GM10266 (cell line): Measurements from ENCODE around the gene MYD88.

Source experiments
- DNase-seq: peaks from one replicate; pipeline ENCODE4 v3.0.0; 2012; ENCODE audit errors: extremely low spot score
- TF ChIP-seq, protein P1 (sequence below): IDR thresholded peaks from 2 replicates; pipeline ENCODE4 v1.5.1; 2012; ENCODE audit warnings: mild to moderate bottlenecking, low read depth; ENCODE audit not compliant: control insufficient read depth, insufficient read depth; ENCODE audit errors: missing control alignments

Gene MYD88

DNA sequence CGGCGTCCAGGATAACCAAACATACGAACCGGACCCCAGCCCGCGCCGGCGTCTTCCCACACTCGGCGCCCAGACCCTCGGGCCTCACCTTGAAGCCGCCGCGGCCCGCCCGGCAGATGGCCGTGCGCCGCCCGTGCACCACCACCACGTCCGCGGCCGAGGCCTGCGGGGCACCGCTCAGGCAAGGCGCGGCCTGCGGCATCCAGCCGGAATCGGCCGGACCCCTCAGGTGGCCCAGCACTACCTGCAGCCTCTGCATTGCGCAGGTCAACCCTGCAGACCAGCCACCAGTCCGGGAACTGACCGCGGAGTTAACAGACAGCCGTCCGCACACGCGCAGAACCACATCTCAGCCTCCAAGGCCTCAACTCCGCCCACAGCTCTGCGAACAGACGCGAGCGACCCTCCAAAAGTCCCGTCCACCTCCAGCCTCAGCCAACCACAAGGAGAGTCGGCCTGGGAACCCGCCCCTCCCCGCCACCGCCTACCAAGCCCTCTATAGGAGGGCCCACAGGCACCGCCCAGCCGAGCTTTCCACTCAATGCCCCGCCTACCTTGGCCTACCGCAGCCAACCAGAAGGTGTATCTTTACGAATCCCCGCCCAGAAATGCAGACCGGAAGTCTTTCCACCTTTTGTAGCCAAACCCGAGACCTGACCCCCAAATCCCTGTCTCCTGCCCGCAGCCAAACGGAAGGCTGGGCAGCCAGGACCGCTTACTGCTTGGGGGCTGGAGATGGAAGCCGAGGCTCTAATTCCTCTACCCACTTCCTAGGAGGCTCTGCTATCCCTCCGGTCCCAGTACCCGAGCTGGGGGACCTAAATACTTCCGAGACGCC lies 1.5 kb upstream of the MYD88 start, which contains the start of gene ACAA1:
ACAA1 (minus strand) TSS at position 351 of the 838 bp plus-strand sequence; CDS start at position 259, 92 bp downstream.
- TF ChIP-seq, protein P1, sequence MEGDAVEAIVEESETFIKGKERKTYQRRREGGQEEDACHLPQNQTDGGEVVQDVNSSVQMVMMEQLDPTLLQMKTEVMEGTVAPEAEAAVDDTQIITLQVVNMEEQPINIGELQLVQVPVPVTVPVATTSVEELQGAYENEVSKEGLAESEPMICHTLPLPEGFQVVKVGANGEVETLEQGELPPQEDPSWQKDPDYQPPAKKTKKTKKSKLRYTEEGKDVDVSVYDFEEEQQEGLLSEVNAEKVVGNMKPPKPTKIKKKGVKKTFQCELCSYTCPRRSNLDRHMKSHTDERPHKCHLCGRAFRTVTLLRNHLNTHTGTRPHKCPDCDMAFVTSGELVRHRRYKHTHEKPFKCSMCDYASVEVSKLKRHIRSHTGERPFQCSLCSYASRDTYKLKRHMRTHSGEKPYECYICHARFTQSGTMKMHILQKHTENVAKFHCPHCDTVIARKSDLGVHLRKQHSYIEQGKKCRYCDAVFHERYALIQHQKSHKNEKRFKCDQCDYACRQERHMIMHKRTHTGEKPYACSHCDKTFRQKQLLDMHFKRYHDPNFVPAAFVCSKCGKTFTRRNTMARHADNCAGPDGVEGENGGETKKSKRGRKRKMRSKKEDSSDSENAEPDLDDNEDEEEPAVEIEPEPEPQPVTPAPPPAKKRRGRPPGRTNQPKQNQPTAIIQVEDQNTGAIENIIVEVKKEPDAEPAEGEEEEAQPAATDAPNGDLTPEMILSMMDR, result no peak
- peak; percentile 97 for DNase-seq

DNA sequence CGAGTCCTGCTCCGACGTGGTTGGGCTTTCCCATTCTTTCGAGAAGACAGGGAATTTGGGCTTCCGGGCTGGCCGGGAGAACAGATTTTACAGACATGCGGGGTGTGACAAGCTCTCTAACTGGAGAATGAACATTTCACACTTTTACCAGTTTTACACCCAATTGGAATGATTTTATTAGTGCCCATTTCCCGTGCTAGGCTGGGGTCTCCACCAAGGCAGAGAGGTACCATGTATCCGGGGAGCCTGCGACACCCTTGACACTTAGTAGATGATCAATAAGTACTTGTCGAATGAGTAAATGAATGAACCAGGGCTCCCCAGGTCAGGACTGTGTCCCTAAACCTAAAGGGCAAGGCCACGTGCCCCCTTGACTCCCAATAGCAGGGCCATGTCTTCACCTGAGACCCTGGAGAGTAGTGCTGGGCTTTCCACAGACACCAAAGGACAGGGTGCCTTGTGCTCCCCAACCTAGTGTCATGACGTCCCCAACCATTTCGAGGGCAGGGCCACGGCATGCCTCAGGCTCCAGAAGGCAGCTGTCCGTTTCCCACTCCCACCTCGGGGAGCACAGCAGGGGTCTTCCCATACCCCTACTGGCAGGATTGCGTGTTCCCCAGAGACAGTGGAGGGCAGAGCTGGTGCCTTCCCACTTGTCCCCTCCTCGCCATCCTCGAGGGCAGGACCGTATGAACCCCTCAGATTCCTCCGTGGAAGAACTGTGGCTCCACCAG lies 679 bp upstream of the MYD88 start:
- DNase-seq, result peak; percentile 46
- TF ChIP-seq, protein P1, result no peak

DNA sequence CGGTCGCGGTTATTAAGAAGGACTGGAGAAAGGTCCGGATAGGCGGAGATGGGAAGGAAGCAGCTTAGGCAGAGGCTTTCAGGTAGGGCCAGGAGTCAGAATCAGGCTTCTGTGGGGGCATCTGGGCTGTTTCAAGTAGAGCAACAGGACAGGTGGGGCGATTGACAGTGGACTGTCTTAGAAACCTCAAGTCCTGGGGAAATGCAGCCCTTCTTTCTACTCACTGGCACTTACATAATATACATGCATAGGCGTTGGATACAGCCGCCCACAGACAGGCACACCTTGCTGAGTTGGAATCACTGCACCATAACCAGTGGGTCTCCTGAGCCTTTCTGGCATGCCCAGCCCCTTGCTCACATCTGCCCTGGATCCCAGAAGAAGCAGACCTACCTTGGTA lies 730 bp downstream of the MYD88 start:
- TF ChIP-seq, protein P1, result no peak
- DNase-seq, result no peak

DNA sequence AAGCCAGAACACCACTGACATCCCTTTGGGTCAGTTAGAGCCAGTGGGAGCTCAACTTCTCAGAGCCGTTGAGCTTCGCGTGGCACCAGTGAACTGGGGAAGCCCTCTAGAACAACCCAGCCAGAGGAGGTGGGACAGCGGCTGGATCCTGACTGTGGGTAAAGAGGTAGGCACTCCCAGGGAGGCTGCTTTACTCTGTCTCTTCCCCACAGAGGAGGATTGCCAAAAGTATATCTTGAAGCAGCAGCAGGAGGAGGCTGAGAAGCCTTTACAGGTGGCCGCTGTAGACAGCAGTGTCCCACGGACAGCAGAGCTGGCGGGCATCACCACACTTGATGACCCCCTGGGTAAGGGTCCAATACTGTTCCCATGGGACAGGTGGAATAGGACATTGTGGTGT lies 1.2 kb downstream of the MYD88 start:
- no peak for DNase-seq
- TF ChIP-seq, protein P1, result no peak

DNA sequence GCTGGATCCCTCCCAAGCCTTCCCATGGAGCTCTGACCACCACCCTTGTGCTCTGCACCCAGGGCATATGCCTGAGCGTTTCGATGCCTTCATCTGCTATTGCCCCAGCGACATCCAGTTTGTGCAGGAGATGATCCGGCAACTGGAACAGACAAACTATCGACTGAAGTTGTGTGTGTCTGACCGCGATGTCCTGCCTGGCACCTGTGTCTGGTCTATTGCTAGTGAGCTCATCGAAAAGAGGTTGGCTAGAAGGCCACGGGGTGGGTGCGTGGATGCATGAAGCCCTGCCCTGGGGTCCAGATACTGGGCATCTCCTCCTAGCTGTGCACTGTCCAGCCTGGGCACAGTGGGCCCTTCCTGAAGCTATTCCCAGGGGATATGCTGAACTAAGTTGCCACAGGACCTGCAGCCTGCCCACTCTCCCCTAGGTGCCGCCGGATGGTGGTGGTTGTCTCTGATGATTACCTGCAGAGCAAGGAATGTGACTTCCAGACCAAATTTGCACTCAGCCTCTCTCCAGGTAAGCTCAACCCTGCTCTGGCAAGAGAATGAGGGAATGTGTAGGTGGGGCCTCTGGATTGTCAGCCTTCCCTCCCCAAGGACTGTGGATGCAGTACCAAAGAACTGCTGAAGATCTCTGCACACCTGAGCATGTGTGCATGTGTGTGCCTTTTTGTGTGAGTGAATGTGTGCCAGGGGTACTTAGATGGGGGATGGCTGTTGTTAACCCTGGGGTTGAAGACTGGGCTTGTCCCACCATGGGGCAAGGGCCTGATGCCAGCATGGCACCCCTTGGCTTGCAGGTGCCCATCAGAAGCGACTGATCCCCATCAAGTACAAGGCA lies 2.1 kb downstream of the MYD88 start:
- TF ChIP-seq, protein P1, result no peak
- no peak for DNase-seq

DNA sequence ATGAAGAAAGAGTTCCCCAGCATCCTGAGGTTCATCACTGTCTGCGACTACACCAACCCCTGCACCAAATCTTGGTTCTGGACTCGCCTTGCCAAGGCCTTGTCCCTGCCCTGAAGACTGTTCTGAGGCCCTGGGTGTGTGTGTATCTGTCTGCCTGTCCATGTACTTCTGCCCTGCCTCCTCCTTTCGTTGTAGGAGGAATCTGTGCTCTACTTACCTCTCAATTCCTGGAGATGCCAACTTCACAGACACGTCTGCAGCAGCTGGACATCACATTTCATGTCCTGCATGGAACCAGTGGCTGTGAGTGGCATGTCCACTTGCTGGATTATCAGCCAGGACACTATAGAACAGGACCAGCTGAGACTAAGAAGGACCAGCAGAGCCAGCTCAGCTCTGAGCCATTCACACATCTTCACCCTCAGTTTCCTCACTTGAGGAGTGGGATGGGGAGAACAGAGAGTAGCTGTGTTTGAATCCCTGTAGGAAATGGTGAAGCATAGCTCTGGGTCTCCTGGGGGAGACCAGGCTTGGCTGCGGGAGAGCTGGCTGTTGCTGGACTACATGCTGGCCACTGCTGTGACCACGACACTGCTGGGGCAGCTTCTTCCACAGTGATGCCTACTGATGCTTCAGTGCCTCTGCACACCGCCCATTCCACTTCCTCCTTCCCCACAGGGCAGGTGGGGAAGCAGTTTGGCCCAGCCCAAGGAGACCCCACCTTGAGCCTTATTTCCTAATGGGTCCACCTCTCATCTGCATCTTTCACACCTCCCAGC lies 2.9 kb downstream of the MYD88 start:
- DNase-seq, result no peak

More for the DNA sequence above, 2.9 kb downstream of the MYD88 start:
- TF ChIP-seq, protein P1, result no peak
